Mesenchymal stem cell (in vitro differentiated cells and primary cell): Measurements from ENCODE around the gene RFTN1.

Source experiments
- DNase-seq: peaks from one replicate; pipeline ENCODE4 v3.0.0-alpha.2; 2013
- H2AFZ ChIP-seq: one replicate; pipeline ENCODE4 v1.6.1; 2013; ENCODE audit warnings: low read depth, mild to moderate bottlenecking, control low read depth, inconsistent platforms, low read length, moderate library complexity
- H2AK5ac ChIP-seq: 2 replicates; pipeline ENCODE4 v1.6.1; 2013; ENCODE audit warnings: low read length, moderate library complexity, mild to moderate bottlenecking, inconsistent platforms; ENCODE audit not compliant: severe bottlenecking
- H2BK120ac ChIP-seq: one replicate; pipeline ENCODE4 v1.6.1; 2013; ENCODE audit warnings: low read depth, mild to moderate bottlenecking, inconsistent platforms, low read length, moderate library complexity
- H2BK12ac ChIP-seq, 2 experiments: one replicate each; pipeline ENCODE4 v1.6.1; 2013; ENCODE audit warnings: inconsistent platforms in 2 of 2, low read length in 2 of 2, mild to moderate bottlenecking in 2 of 2, moderate library complexity in 2 of 2, control low read depth in 1 of 2
- H2BK15ac ChIP-seq: one replicate; pipeline ENCODE4 v1.6.1; 2013; ENCODE audit warnings: mild to moderate bottlenecking, low read depth, inconsistent platforms; ENCODE audit not compliant: poor library complexity, severe bottlenecking
- H2BK5ac ChIP-seq: 2 replicates; pipeline ENCODE4 v1.6.1; 2013; ENCODE audit warnings: low read depth, mild to moderate bottlenecking, low read length, control low read depth, inconsistent platforms; ENCODE audit not compliant: poor library complexity, severe bottlenecking
- H3K14ac ChIP-seq, 2 experiments: one replicate each; pipeline ENCODE4 v1.6.1; 2013; ENCODE audit warnings: inconsistent platforms in 2 of 2, low read length in 2 of 2, control low read depth in 1 of 2, mild to moderate bottlenecking in 1 of 2, moderate library complexity in 1 of 2
- H3K18ac ChIP-seq, 2 experiments: one replicate each; pipeline ENCODE4 v1.6.1; 2013; ENCODE audit warnings: inconsistent platforms in 2 of 2, low read length in 2 of 2, control low read depth in 1 of 2, low read depth in 1 of 2, mild to moderate bottlenecking in 1 of 2
- H3K23ac ChIP-seq, 2 experiments: one replicate each; pipeline ENCODE4 v1.6.1; 2013; ENCODE audit warnings: inconsistent platforms in 2 of 2, low read length in 2 of 2, mild to moderate bottlenecking in 2 of 2, moderate library complexity in 2 of 2, control low read depth in 1 of 2
- H3K27ac ChIP-seq: 2 replicates; pipeline ENCODE4 v1.5.1; 2013; ENCODE audit warnings: mild to moderate bottlenecking, moderate library complexity, low read length, control low read depth, inconsistent platforms; ENCODE audit not compliant: poor library complexity, severe bottlenecking
- H3K27me3 ChIP-seq, 2 experiments: 2 replicates each; pipeline versions ENCODE4 v1.6.1 to v1.7.0; 2013; ENCODE audit warnings: low read length in 2 of 2, mild to moderate bottlenecking in 2 of 2, moderate library complexity in 2 of 2, control low read depth in 1 of 2, inconsistent platforms in 1 of 2; ENCODE audit not compliant: control insufficient read depth in 1 of 2, insufficient read depth in 1 of 2
- H3K36me3 ChIP-seq, 2 experiments: 2 replicates each; pipeline versions ENCODE4 v1.6.1 to v1.7.0; 2013; ENCODE audit warnings: low read length in 2 of 2, control low read depth in 1 of 2, inconsistent platforms in 1 of 2, low read depth in 1 of 2, mild to moderate bottlenecking in 1 of 2; ENCODE audit not compliant: insufficient read depth in 2 of 2, control insufficient read depth in 1 of 2
- H3K4ac ChIP-seq, 2 experiments: one replicate each; pipeline ENCODE4 v1.6.1; 2013; ENCODE audit warnings: inconsistent platforms in 2 of 2, low read length in 2 of 2, mild to moderate bottlenecking in 2 of 2, moderate library complexity in 2 of 2, control low read depth in 1 of 2, low read depth in 1 of 2
- H3K4me1 ChIP-seq: 2 replicates; pipeline ENCODE4 v1.6.1; 2013; ENCODE audit warnings: low read depth, low read length, control low read depth; ENCODE audit not compliant: control insufficient read depth, insufficient read depth
- H3K4me2 ChIP-seq: 2 replicates; pipeline ENCODE4 v1.6.1; 2013; ENCODE audit warnings: low read length, mild to moderate bottlenecking, inconsistent platforms; ENCODE audit not compliant: poor library complexity, severe bottlenecking
- H3K4me3 ChIP-seq, 2 experiments: 2 replicates each; pipeline versions ENCODE4 v1.5.1 to v1.7.0; 2013; ENCODE audit warnings: low read length in 2 of 2, mild to moderate bottlenecking in 2 of 2, control low read depth in 1 of 2, low read depth in 1 of 2; ENCODE audit not compliant: insufficient read depth in 1 of 2
- H3K79me1 ChIP-seq: replicated peaks from 2 replicates; pipeline ENCODE4 v1.6.1; 2013; ENCODE audit warnings: mild to moderate bottlenecking, control low read depth, low read length, inconsistent platforms; ENCODE audit not compliant: poor library complexity, severe bottlenecking
- H3K9ac ChIP-seq: 2 replicates; pipeline ENCODE4 v1.7.0; 2013; ENCODE audit warnings: mild to moderate bottlenecking, low read length, moderate library complexity
- H3K9me3 ChIP-seq: 2 replicates; pipeline ENCODE4 v1.7.0; 2013; ENCODE audit warnings: mild to moderate bottlenecking, low read length; ENCODE audit not compliant: control insufficient read depth
- H4K8ac ChIP-seq: one replicate; pipeline ENCODE4 v1.6.1; 2013; ENCODE audit warnings: inconsistent platforms, mild to moderate bottlenecking, low read length, moderate library complexity
- H4K91ac ChIP-seq: one replicate; pipeline ENCODE4 v1.6.1; 2013; ENCODE audit warnings: mild to moderate bottlenecking, low read length, inconsistent platforms
- WGBS: methylation state at CpG from one replicate; pipeline ENCODE4 v1.1.7; 2013; ENCODE audit warnings: mixed read lengths; 5-methylcytosine and 5-hydroxymethylcytosine counted together

Gene RFTN1

DNA sequence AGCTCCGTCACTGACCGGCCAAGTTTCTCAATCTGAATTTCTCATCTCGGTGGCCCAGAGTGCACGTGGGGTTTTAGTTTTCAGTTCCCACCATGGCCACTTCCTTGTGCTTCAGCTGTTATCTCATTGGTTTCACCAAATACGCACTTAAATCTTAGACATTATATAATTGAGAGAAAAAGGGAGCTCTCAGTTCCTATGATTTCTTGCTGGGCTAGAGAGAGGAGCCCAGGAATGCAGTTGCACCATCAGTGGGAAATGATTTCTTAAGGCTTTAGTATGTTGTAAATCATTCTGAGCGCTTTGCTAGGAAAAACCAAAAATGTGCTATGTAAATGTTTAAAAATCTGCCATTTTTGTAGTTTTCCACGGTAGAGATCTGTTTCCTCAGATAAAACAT, 195.3 kb downstream of the RFTN1 start:
- Histone ChIP-seq H2BK12ac (peak overlapping the region in 1 of 2 experiments; percentile 94), H2BK5ac (no peak overlapping the region), H3K36me3 (peaks cover 65 to 84% of the 10 kb centered on the region in 2 experiments), H2BK120ac (no peak overlapping the region), H4K91ac (peak overlapping the region; percentile 36), H3K27me3 (no peaks in the 10 kb centered on the region), H2AK5ac (no peak overlapping the region), H2BK15ac (no peak overlapping the region), H3K4me3 (no peak overlapping the region), H3K23ac (no peak overlapping the region), H3K4ac (no peak overlapping the region), H3K9me3 (no peaks in the 10 kb centered on the region), H4K8ac (peak overlapping the region; percentile 81), H3K79me1 (peaks cover 45% of the 10 kb centered on the region), H3K4me1 (peaks cover 13% of the 10 kb centered on the region), H2AFZ (no peak overlapping the region), H3K27ac (no peak overlapping the region), H3K18ac (peak overlapping the region in 1 of 2 experiments; percentile 70), H3K14ac (no peak overlapping the region), H3K4me2 (no peak overlapping the region), H3K9ac (no peak overlapping the region)
- WGBS, result 74% methylated on average over 4 of the region's 7 CpGs
- DNase-seq, result peak; percentile 81

DNA sequence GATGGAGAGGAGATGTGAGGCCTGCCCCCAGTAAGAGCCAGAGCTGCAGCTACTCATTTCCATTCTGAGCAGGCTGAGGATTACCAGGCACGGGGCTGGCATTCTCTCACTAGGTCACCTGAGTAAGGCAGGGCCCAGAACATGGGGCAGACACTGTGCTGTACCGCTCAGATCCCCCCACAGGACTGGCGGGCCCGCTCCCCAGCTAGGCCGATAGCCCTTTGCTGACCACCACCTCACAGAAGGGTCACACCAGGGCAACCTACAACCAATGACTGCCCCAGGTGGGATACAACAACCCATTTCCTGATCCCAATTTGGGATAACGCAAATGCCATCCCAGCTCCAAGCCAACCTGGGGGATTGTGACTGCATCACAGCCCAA, 195.9 kb downstream of the RFTN1 start:
- no peaks in the 10 kb centered on the region for H3K27me3 ChIP-seq
- H3K9ac ChIP-seq, result no peak overlapping the region
- H2BK15ac ChIP-seq, result peak overlapping the region; percentile 60
- peaks cover 13% of the 10 kb centered on the region for H3K4me1 ChIP-seq
- H3K27ac ChIP-seq, result no peak overlapping the region
- H2AFZ ChIP-seq, result no peak overlapping the region
- H3K79me1 ChIP-seq, result peaks cover 39% of the 10 kb centered on the region
- H3K14ac ChIP-seq, result peak overlapping the region in 1 of 2 experiments; percentile 84
- no peak overlapping the region for H2BK5ac ChIP-seq
- H3K9me3 ChIP-seq, result no peaks in the 10 kb centered on the region
- peak overlapping the region; percentile 84 for H2BK120ac ChIP-seq
- peak overlapping the region; percentile 42 for H2AK5ac ChIP-seq
- H3K23ac ChIP-seq, result no peak overlapping the region
- H2BK12ac ChIP-seq, result peak overlapping the region; percentile 80 to 94
- H4K91ac ChIP-seq, result peak overlapping the region; percentile 88
- DNase-seq, result no peak
- 96% methylated on average over 6 of the region's 6 CpGs for WGBS
- peaks cover 61 to 79% of the 10 kb centered on the region in 2 experiments for H3K36me3 ChIP-seq
- H3K4me2 ChIP-seq, result no peak overlapping the region
- peak overlapping the region; percentile 81 for H4K8ac ChIP-seq
- no peak overlapping the region for H3K4me3 ChIP-seq
- peak overlapping the region; percentile 82 for H3K4ac ChIP-seq
- H3K18ac ChIP-seq, result peak overlapping the region; percentile 70 to 90

DNA sequence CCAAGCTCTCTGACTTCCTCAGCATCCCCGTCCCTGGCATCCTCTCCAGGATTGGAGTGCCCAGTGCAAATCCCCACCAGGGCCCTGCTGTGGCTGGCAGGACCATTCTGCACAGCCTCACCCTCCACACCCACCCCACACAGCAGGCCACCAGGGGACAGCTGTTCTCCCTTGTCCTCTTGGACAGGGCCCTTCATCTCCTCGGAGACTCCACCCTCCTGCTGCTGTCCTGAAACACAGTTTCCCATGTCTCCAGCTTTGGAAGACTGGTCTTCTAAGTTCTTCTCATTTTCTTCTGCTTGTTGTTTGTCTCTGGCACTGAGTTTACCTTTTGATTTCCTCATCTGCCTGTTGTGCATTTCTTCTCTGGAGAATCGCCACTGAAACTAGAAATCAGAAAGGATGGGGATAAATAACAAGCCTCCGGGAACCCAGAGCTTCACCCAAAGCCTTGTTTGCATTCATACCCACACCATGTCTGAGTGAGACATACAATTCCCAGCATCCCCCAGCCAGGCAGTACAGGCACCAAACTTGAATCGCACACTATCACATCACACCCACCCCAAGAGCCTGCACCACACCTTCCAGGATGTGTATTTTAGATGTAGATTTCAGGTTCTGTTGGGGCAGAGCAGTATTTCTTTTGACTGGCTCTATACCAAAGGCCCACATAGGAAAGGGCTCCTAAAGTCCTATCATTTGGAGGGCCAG, 196.5 kb downstream of the RFTN1 start:
- Histone ChIP-seq H3K23ac (peak overlapping the region in 1 of 2 experiments; percentile 87), H3K4me2 (no peak overlapping the region), H3K36me3 (peaks cover 61 to 73% of the 10 kb centered on the region in 2 experiments), H2AK5ac (no peak overlapping the region), H2BK12ac (peak overlapping the region; percentile 52 to 80), H3K9me3 (no peaks in the 10 kb centered on the region), H2BK15ac (no peak overlapping the region), H3K4me1 (peaks cover 11% of the 10 kb centered on the region), H4K8ac (peak overlapping the region; percentile 81), H3K4me3 (no peak overlapping the region), H3K18ac (peak overlapping the region in 1 of 2 experiments; percentile 34), H3K79me1 (peaks cover 42% of the 10 kb centered on the region), H2AFZ (no peak overlapping the region), H3K4ac (peak overlapping the region in 1 of 2 experiments; percentile 82), H3K9ac (no peak overlapping the region), H3K27ac (no peak overlapping the region), H4K91ac (no peak overlapping the region), H2BK5ac (no peak overlapping the region), H2BK120ac (no peak overlapping the region), H3K14ac (no peak overlapping the region), H3K27me3 (no peaks in the 10 kb centered on the region)
- 96% methylated on average over 4 of the region's 5 CpGs for WGBS
- no peak for DNase-seq

DNA sequence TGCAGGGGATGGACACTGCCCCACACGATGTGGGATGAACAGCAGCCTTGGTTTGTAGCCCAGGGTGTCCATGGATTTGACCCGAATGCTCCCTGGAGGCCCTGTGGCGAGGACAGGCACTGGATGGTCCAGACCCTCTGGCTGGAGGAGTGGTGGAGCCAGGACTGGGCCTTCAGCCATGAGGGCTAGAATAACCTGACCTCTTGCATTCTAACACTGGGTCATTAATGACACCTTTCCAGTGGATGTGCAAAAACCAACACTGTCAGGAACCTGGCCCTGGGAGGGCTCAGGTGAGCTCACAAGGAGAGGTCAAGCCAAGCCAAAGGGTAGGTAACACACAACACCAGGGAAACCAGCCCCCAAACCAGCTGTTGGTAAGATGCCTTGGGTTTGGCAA, 197.1 kb downstream of the RFTN1 start:
- WGBS, result 97% methylated on average over 3 of the region's 3 CpGs
- H3K27ac ChIP-seq, result no peak overlapping the region
- H3K9me3 ChIP-seq, result no peaks in the 10 kb centered on the region

More for the DNA sequence above, 197.1 kb downstream of the RFTN1 start:
- peak overlapping the region in 1 of 2 experiments; percentile 42 for H3K23ac ChIP-seq
- H3K18ac ChIP-seq, result no peak overlapping the region
- H2BK15ac ChIP-seq, result no peak overlapping the region
- H4K91ac ChIP-seq, result no peak overlapping the region
- H3K4me1 ChIP-seq, result peaks cover 10% of the 10 kb centered on the region
- H3K4me2 ChIP-seq, result no peak overlapping the region
- no peak overlapping the region for H2BK120ac ChIP-seq
- no peak overlapping the region for H3K9ac ChIP-seq
- no peak overlapping the region for H2BK5ac ChIP-seq
- peak overlapping the region in 1 of 2 experiments; percentile 42 for H2BK12ac ChIP-seq
- H3K14ac ChIP-seq, result no peak overlapping the region
- no peak for DNase-seq
- peaks cover 44% of the 10 kb centered on the region for H3K79me1 ChIP-seq
- H3K36me3 ChIP-seq, result peaks cover 61 to 67% of the 10 kb centered on the region in 2 experiments
- H2AFZ ChIP-seq, result no peak overlapping the region
- H4K8ac ChIP-seq, result no peak overlapping the region
- H3K27me3 ChIP-seq, result no peaks in the 10 kb centered on the region
- no peak overlapping the region for H3K4ac ChIP-seq
- H3K4me3 ChIP-seq, result no peak overlapping the region
- no peak overlapping the region for H2AK5ac ChIP-seq
